A549 (cell line): ENCODE data around the gene BCAS3. TPM values are rescaled to one million over a fixed set of nuclear protein-coding genes. Genes with fewer than 3 reads are reported as not detected.
A peak's percentile ranks its signal among the peaks of the same experiment; 100 is the strongest.

Source experiments
- ATAC-seq, 2 experiments: fragments of 200-7000 bp in 1 of 2; fragments of >200 bp in 1 of 2; cut with Nextera tagmentation in 1 of 2; cut with Tn5 transposase in 1 of 2; 3 replicates each; pipeline versions ENCODE4 v1.8.0 to v1.9.1; 2018 to 2020; ENCODE audit warnings: mild to moderate bottlenecking in 1 of 2, moderate library complexity in 1 of 2
- CTCF ChIA-PET: fragments of 300-600 bp; sonication (Branson Sonifier 250); formaldehyde crosslinking; extraction: SDS; loops from one replicate; lab custom pipeline; 2021; ENCODE audit warnings: antibody characterized with exemption, inconsistent platforms; lab: Yijun Ruan, JAX
- POLR2A ChIA-PET: fragments of 350-600 bp; formaldehyde crosslinking; extraction: SDS; loops from one replicate; lab custom pipeline; 2021; ENCODE audit warnings: antibody characterized with exemption, inconsistent platforms; lab: Yijun Ruan, JAX
- DNase-seq, 2 experiments: peaks; one replicate each; pipeline versions ENCODE4 v3.0.0 to v3.0.0-alpha.2; 2011 to 2016; ENCODE audit warnings: low read depth in 1 of 2, low spot score in 1 of 2
- FAIRE-seq: peaks from 2 replicates; lab custom pipeline; 2011; peaks lifted over from hg19 to GRCh38; lab: Jason Lieb, UNC
- H3K27ac ChIP-seq, 2 experiments: fragments of >200 bp; sonication (Bioruptor Twin); formaldehyde crosslinking; 3 replicates each; pipeline ENCODE4 v1.5.1; 2016 to 2017
- H3K4me1 ChIP-seq: fragments of >200 bp; sonication (Bioruptor Twin); formaldehyde crosslinking; 3 replicates; pipeline ENCODE4 v1.6.1; 2016
- H3K4me2 ChIP-seq: fragments of >200 bp; sonication (Bioruptor Twin); formaldehyde crosslinking; 3 replicates; pipeline ENCODE4 v1.6.1; 2016
- H3K4me3 ChIP-seq: fragments of >200 bp; sonication (Bioruptor Twin); formaldehyde crosslinking; 3 replicates; pipeline ENCODE4 v1.5.1; 2016
- H3K9me3 ChIP-seq: fragments of >200 bp; sonication (Bioruptor Twin); formaldehyde crosslinking; 3 replicates; pipeline ENCODE4 v1.6.1; 2016
- BHLHE40 ChIP-seq: IDR thresholded peaks from 2 replicates; pipeline ENCODE4 v1.6.1; 2012; ENCODE audit warnings: low read depth, low read length, inconsistent platforms
- CHD2 ChIP-seq: fragments of 150-350 bp; IDR thresholded peaks from 2 replicates; pipeline ENCODE4 v1.6.1; 2014; ENCODE audit warnings: low read length; ENCODE audit not compliant: partially characterized antibody
- CTCF ChIP-seq: fragments of >200 bp; sonication (Bioruptor Twin); formaldehyde crosslinking; IDR thresholded peaks from 3 replicates; pipeline ENCODE4 v1.5.1; 2016
- E2F6 ChIP-seq: IDR thresholded peaks from 2 replicates; pipeline ENCODE4 v1.6.1; 2012; ENCODE audit warnings: low read depth, borderline replicate concordance
- EHF ChIP-seq: fragments of 250-450 bp; sonication (Bioruptor Pico); IDR thresholded peaks from 2 replicates; pipeline ENCODE4 v1.5.0; 2020; ENCODE audit warnings: mild to moderate bottlenecking
- FOSB ChIP-seq: fragments of 250-450 bp; sonication (Bioruptor Pico); IDR thresholded peaks from 2 replicates; pipeline ENCODE4 v1.5.0; 2020; ENCODE audit warnings: mild to moderate bottlenecking, moderate library complexity
- GATA3 ChIP-seq: IDR thresholded peaks from 2 replicates; pipeline ENCODE4 v1.6.1; 2012; ENCODE audit warnings: borderline replicate concordance
- JUN ChIP-seq, 2 experiments: fragments of >200 bp; sonication (Bioruptor Twin); formaldehyde crosslinking; IDR thresholded peaks; 2 replicates in 1 of 2; 3 replicates in 1 of 2; pipeline ENCODE4 v1.6.1; 2016 to 2017
- MAFK ChIP-seq: fragments of 450-650 bp; IDR thresholded peaks from 2 replicates; pipeline ENCODE4 v1.6.1; 2014; ENCODE audit not compliant: partially characterized antibody
- MAX ChIP-seq: IDR thresholded peaks from 2 replicates; pipeline ENCODE4 v1.6.1; 2012
- POLR2A ChIP-seq: IDR thresholded peaks from 2 replicates; pipeline ENCODE4 v1.6.1; 2012; ENCODE audit warnings: mild to moderate bottlenecking, low read length
- SMC3 ChIP-seq: fragments of >200 bp; sonication (Bioruptor Twin); formaldehyde crosslinking; IDR thresholded peaks from 3 replicates; pipeline ENCODE4 v1.6.1; 2018; ENCODE audit warnings: inconsistent platforms
- TP53 ChIP-seq: fragments of 250-450 bp; sonication (Bioruptor Pico); IDR thresholded peaks from 2 replicates; pipeline ENCODE4 v1.5.0; 2021; ENCODE audit warnings: mild to moderate bottlenecking, moderate library complexity
- USF2 ChIP-seq: fragments of 450-650 bp; IDR thresholded peaks from 2 replicates; pipeline ENCODE4 v1.6.1; 2014; ENCODE audit warnings: antibody characterized with exemption
- ZNF302 ChIP-seq: fragments of 250-450 bp; sonication (Bioruptor Pico); IDR thresholded peaks from 2 replicates; pipeline ENCODE4 v1.9.0; 2021; ENCODE audit warnings: inconsistent platforms, mild to moderate bottlenecking, moderate library complexity
- ZSCAN20 ChIP-seq: fragments of 250-450 bp; sonication (Bioruptor Pico); IDR thresholded peaks from 2 replicates; pipeline ENCODE4 v1.8.0; 2022; ENCODE audit warnings: mild to moderate bottlenecking, moderate library complexity
- WGBS: methylation state at CpG from one replicate; pipeline ENCODE4 v1.1.6; 2017; ENCODE audit errors: missing lambda C conversion rate; 5-methylcytosine and 5-hydroxymethylcytosine counted together
- polyA plus RNA-seq, 4 experiments: library from polyadenylated mRNA; depleted of rRNA in 3 of 4; stranded (reverse); fragments of >200 nt; fragmentation: RNase III in 1 of 4; extraction: RNeasy Plus Mini Kit Qiagen cat#74134 plus additional on column Dnase treatment in 1 of 4; gene quantifications; 2 replicates in 3 of 4; 3 replicates in 1 of 4; pipeline ENCODE4 v1.2.3, GENCODE V29; 2011 to 2017
- TF ChIP-seq, protein P1 (sequence below): fragments of 250-450 bp; sonication (Bioruptor Pico); IDR thresholded peaks from 2 replicates; pipeline ENCODE4 v1.5.0; 2020; ENCODE audit warnings: low read depth, mild to moderate bottlenecking, moderate library complexity
- TF ChIP-seq, protein P2 (sequence below): fragments of >200 bp; sonication (Bioruptor Twin); formaldehyde crosslinking; IDR thresholded peaks from 2 replicates; pipeline ENCODE4 v1.6.1; 2016
- TF ChIP-seq, protein P3 (sequence below): fragments of 150-350 bp; IDR thresholded peaks from 2 replicates; pipeline ENCODE4 v1.6.1; 2014; ENCODE audit warnings: low read depth, mild to moderate bottlenecking, low read length

The BCAS3 gene
- polyA plus RNA-seq, 2 of the 4 experiments (the other 2 are of a cell fraction): 14.7 to 43.4 TPM

DNA sequence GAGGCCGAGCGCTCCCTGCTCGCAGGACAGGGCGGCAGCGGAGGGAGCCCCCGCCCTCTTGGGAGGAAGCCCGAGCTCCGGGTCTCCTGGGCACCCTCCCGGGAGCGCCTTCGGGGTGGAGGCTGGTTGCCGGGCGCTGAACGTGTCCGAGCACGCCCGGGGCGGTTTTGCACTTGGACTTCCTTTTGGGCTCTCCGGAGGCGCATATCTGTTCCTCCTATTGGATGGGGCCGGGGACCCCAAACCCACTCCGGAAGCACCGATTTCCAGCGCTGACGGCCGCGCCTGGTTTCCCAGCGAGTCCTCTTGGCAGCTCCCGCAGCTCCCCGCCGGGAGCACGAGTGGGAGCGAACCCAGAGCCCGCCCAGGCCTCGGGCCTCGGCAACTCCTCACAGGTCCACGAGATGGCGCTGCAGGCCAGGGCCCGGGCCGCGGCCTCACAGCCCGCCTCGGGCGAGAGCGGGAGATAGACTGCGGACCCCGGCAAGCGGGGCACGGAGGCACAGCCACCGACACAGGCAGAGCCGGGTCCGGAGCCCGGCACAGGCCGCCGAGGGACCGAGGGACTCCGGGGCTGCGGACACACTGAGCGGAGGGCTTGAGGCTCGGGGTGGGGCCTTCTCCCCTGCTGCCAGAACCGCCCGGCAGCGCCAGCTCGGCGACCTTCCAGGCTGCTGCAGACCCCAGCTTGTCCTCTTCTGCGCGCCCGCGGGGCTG, 734.6 kb downstream of the BCAS3 start (continued):
- TF ChIP-seq, protein P1, sequence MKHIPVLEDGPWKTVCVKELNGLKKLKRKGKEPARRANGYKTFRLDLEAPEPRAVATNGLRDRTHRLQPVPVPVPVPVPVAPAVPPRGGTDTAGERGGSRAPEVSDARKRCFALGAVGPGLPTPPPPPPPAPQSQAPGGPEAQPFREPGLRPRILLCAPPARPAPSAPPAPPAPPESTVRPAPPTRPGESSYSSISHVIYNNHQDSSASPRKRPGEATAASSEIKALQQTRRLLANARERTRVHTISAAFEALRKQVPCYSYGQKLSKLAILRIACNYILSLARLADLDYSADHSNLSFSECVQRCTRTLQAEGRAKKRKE (CRISPR knock-in tag): no peak
- no peak for TF ChIP-seq MAFK
- TF ChIP-seq GATA3: no peak
- TF ChIP-seq, protein P2, sequence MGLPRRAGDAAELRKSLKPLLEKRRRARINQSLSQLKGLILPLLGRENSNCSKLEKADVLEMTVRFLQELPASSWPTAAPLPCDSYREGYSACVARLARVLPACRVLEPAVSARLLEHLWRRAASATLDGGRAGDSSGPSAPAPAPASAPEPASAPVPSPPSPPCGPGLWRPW: no peak

DNA sequence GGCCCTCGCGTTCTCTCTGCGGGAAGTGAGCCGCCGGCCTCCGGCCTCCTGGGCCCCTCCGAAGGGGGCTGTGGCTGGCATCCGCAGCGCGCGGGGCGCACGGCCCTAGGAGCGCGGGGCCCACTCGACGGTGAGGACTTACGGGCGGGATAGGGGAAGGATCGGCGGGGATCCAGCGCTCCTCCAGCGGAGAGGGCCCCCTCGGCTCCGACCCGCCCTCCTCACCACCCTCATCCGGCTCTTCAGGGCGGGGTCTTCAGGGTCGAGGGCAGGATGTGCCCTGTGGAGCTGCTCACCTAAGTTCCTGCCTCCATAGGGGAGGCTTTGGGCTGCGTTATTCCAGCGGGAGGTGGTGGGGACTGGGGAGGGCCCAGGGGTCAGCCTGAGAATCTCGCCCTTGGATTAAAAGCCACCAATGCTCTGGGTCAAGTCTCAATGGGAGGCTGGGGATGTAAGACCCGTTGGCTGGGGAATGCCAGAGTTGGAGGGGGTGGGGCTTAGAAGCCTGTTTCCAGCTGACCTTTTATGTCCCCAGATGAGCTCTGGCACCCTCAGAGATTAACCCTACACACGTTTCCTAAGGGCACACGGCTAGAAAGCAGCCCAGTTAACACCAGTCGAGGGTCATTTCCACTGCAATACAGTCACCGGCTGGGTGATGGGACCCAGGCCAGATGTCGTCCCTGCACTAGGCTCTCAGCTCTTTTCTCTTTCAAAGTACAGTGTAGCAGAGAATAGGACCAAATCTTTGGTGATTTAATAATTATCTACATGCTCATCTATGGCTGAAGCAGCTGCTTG, 735.4 kb downstream of the BCAS3 start:
- peak in 1 of 2 experiments; percentile 8 for DNase-seq
- 65% methylated on average over 18 of the region's 38 CpGs for WGBS
- CTCF ChIA-PET: interaction anchor here (0.6 to 19.8 kb wide), 70 partner anchors 8 to 696 kb away, joined by 3 to 357 read pairs (median 6); partner anchors contain the start of genes NACA2 and TBX2
- TF ChIP-seq BHLHE40 (no peak), USF2 (no peak), MAX (no peak), POLR2A (no peak; the same call in 1 of the 2 replicates), TP53 (CRISPR knock-in tag) (no peak), GATA3 (no peak), SMC3 (no peak), JUN (IDR thresholded peaks at IDR 0.05) (no peak; a peak in 1 of 5 replicates), ZNF302 (no peak), E2F6 (no peak), ZSCAN20 (CRISPR knock-in tag) (no peak), CTCF (no peak), EHF (CRISPR knock-in tag) (no peak), CHD2 (no peak), FOSB (no peak), MAFK (no peak)
- TF ChIP-seq, protein P3, sequence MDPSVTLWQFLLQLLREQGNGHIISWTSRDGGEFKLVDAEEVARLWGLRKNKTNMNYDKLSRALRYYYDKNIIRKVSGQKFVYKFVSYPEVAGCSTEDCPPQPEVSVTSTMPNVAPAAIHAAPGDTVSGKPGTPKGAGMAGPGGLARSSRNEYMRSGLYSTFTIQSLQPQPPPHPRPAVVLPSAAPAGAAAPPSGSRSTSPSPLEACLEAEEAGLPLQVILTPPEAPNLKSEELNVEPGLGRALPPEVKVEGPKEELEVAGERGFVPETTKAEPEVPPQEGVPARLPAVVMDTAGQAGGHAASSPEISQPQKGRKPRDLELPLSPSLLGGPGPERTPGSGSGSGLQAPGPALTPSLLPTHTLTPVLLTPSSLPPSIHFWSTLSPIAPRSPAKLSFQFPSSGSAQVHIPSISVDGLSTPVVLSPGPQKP: no peak
- H3K4me1 ChIP-seq: peaks cover 18% of the 10 kb centered on the region
- peak overlapping the region; percentile 85 to 91 for H3K27ac ChIP-seq
- peak overlapping the region; percentile 58 for H3K4me3 ChIP-seq
- H3K4me2 ChIP-seq: peak overlapping the region; percentile 85
- H3K9me3 ChIP-seq: 0 out of 3 replicates have a peak, but pooled peaks cover 8% of the 10 kb centered on the region
- ATAC-seq: peak in 1 of 2 experiments; percentile 3; a peak in 2 of 6 replicates
- POLR2A ChIA-PET: interaction anchor here (1.0 to 2.9 kb wide), 7 partner anchors 155 to 653 kb away, joined by 3 to 21 read pairs (median 4); no protein-coding TSS in a partner anchor
- FAIRE-seq: no peak
